Measurements from ENCODE around the gene KIFAP3. TPM values are rescaled to one million over a fixed set of nuclear protein-coding genes. Genes with fewer than 3 reads are reported as not detected.
"Not testable (repeated sequence)": the region's sequence is repeated elsewhere in the genome, so short reads cannot be mapped to it uniquely, and the experiment has no call there.

Gene KIFAP3
- total RNA-seq, 4 donors from 2014 or later, result 25.2 to 49.2 (median 40.0) TPM

DNA sequence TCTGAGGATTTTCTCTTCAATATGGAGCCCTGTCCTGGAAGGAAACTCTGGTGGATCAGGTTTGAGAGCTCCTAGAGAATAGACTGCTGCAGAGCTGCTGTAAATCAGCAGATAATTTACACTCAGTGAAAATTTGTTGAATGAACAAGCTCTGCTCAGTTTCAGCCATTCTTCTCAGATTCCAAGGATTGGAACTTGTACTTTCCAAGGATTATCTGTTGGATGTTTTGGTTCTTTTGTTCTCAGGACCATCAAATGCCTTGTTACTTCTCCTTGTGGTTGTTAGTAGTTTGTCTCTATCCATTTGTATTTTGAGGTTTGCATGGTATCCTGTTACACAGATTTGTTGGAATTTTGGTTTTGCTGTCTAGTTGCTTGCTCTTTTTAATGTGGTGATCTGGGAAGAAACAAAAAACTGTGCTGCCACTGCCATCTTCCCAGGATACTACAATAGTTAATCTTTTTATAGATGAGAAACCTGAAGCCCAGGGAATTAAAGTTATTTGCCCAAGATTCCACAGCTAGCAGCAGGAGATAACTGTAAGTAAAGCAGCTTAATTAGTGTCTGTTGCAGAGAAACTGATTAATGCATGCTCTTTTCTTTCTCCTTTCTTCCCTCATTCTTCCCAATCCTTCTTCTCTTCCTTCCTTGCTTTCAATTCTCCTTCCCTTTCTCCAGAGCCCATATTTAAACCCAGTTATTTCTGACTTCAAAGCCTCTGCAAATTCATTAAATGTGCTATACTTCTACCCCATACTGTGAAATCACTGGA, 21.7 kb upstream of the KIFAP3 start:
- DNase-seq (ENCODE audit: low spot score in 2 of 2), result no peak
- Histone ChIP-seq H3K9me3 (peaks cover 0 to 7% (median 0%) of the 10 kb centered on the region in 4 donors), H3K4me1 (peaks cover 0 to 8% (median 0%) of the 10 kb centered on the region in 4 donors), H3K27ac (no peak overlapping the region), H3K27me3 (no peaks in the 10 kb centered on the region), H3K36me3 (no peaks in the 10 kb centered on the region), H3K4me3 (no peak overlapping the region)
- no peak for TF ChIP-seq EP300 (IDR thresholded peaks at IDR 0.05)
- TF ChIP-seq POLR2A (IDR thresholded peaks at IDR 0.05), result no peak
- TF ChIP-seq, protein P1, sequence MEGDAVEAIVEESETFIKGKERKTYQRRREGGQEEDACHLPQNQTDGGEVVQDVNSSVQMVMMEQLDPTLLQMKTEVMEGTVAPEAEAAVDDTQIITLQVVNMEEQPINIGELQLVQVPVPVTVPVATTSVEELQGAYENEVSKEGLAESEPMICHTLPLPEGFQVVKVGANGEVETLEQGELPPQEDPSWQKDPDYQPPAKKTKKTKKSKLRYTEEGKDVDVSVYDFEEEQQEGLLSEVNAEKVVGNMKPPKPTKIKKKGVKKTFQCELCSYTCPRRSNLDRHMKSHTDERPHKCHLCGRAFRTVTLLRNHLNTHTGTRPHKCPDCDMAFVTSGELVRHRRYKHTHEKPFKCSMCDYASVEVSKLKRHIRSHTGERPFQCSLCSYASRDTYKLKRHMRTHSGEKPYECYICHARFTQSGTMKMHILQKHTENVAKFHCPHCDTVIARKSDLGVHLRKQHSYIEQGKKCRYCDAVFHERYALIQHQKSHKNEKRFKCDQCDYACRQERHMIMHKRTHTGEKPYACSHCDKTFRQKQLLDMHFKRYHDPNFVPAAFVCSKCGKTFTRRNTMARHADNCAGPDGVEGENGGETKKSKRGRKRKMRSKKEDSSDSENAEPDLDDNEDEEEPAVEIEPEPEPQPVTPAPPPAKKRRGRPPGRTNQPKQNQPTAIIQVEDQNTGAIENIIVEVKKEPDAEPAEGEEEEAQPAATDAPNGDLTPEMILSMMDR (IDR thresholded peaks at IDR 0.05), result no peak

DNA sequence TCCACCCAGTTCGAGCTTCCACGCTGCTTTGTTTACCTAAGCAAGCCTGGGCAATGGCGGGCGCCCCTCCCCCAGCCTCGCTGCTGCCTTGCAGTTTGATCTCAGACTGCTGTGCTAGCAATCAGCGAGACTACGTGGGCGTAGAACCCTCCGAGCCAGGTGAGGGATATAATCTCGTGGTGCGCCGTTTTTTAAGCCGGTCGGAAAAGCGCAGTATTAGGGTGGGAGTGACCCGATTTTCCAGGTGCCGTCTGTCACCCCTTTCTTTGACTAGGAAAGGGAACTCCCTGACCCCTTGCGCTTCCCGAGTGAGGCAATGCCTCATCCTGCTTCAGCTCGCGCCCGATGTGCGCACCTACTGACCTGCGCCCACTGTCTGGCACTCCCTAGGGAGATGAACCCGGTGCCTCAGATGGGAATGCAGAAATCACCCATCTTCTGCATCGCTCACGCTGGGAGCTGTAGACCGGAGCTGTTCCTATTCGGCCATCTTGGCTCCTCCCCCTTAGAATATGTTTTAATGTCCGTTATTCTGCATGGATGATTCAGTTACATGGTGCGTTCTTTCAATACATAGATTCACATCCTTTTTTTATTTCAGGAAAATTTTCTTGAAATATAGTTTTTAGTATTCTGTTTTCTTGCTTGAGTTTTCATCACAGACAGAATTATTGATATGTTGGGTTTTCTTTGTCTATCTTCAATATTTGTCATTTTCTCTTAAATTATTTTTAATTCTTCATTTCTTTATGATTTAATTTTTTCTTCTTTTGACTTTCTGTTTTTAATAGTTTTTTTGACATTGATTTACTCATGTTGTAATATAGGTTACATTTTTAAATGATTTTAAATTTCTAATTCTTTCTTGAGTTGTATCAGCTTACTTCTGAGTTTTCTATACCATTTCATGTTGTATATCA, 20.5 kb upstream of the KIFAP3 start:
- WGBS, 2 donors, result 92% methylated on average over 26 of the region's 31 CpGs
- H3K4me3 ChIP-seq; H3K4me1 ChIP-seq; H3K27ac ChIP-seq; DNase-seq (ENCODE audit: low spot score in 2 of 2); H3K9me3 ChIP-seq; H3K36me3 ChIP-seq; H3K27me3 ChIP-seq: not testable (repeated sequence)

DNA sequence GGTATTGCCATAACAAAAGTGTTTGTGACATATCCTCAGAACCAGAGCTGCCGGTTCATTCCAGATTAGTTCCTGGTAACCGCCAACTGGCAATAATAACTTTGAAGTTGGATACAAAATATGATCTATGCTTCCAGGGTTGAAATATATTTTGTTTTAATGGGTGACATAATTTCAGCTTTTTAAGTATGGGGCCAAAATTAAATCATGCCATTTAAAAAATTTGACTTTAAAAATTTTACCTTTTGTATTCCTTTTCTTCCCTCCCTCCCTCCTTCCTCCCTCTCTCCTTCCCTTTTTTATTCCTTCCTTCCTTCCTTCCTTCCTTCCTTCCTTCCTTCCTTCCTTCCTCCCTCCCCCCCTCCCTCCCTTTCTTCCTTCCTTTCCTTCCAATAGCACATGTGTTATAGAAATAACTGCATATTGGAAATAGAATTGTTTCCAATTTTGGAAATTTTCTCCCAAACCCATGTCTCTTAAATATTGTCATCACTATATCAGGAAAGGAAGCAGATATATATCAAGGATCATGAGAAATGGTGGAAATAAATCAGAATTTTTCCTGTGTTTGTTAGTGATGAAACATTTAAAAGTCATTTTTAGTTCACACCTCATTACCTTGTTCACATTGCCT, 12.0 kb upstream of the KIFAP3 start:
- no peak for DNase-seq (ENCODE audit: low spot score in 2 of 2)
- H3K9me3 ChIP-seq, result no peaks in the 10 kb centered on the region
- H3K27me3 ChIP-seq, result no peaks in the 10 kb centered on the region
- no peak overlapping the region for H3K27ac ChIP-seq
- WGBS, 2 donors, result 85 to 90% methylated on average over 2 of the region's 2 CpGs
- no peak overlapping the region for H3K4me3 ChIP-seq
- TF ChIP-seq, protein P1 (IDR thresholded peaks at IDR 0.05), result no peak
- TF ChIP-seq EP300 (IDR thresholded peaks at IDR 0.05) (no peak), POLR2A (IDR thresholded peaks at IDR 0.05) (no peak)
- H3K36me3 ChIP-seq, result no peaks in the 10 kb centered on the region
- H3K4me1 ChIP-seq, result no peaks in the 10 kb centered on the region

DNA sequence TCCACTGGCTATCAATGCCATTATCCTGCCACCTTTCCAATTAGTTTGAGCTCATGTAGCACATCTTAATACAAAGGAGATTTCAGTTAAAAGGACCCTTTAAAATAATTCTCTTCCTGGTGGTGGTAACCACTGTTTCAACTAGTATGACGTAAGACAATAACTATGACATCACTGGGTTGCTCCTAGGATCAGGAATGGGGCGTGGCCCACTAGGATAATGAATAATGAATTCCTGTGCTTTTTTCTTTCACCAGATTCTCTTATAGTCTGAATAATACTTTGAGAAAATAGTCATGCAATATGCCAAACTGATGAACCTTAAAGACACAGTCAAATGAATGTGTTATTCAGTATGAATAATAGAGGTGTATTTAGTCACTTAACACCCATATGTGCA, 10.6 kb upstream of the KIFAP3 start:
- Histone ChIP-seq H3K4me1 (no peaks in the 10 kb centered on the region), H3K36me3 (no peaks in the 10 kb centered on the region), H3K27ac (no peak overlapping the region), H3K9me3 (no peaks in the 10 kb centered on the region), H3K27me3 (no peaks in the 10 kb centered on the region), H3K4me3 (no peak overlapping the region)
- 73 to 76% methylated on average over 2 of the region's 2 CpGs for WGBS, 2 donors
- DNase-seq (ENCODE audit: low spot score in 2 of 2), result no peak
- TF ChIP-seq, protein P1 (IDR thresholded peaks at IDR 0.05), result no peak
- TF ChIP-seq POLR2A (IDR thresholded peaks at IDR 0.05) (no peak), EP300 (IDR thresholded peaks at IDR 0.05) (no peak)

DNA sequence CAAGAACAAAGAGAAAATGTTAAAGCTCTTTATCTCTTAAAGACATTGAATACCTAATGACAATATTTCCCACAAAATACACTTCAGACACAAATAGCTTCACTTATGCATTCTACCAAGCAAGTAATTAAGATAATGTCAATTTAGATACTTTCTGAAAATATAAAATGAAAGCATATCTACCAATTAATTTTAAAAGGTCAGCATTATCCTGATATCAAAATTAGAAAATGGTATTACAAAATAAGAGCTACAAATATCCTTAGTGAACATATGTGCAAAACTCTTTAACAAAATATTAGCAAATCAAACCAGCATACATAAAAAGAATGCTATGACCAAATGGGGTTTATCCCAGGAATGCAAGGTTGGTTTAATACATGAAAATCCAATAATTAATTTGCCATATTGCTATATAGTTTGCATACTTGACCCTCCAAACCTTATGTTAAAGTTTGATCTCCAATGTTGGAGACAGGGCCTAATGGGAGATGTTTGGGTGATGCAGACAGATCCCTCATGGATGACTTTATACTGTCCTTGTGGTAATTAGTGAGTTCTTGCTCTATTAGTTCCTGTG, 4.2 kb upstream of the KIFAP3 start:
- H3K4me3 ChIP-seq, result no peak overlapping the region
- no peak overlapping the region for H3K27ac ChIP-seq
- no peak for DNase-seq (ENCODE audit: low spot score in 2 of 2)
- no peaks in the 10 kb centered on the region for H3K36me3 ChIP-seq
- H3K27me3 ChIP-seq, result no peaks in the 10 kb centered on the region
- peaks cover 0 to 8% (median 3%) of the 10 kb centered on the region in 4 donors for H3K4me1 ChIP-seq
- TF ChIP-seq EP300 (IDR thresholded peaks at IDR 0.05) (no peak), POLR2A (IDR thresholded peaks at IDR 0.05) (no peak)
- TF ChIP-seq, protein P1 (IDR thresholded peaks at IDR 0.05), result no peak
- H3K9me3 ChIP-seq, result peaks cover 0 to 10% (median 3%) of the 10 kb centered on the region in 4 donors

All from tibial nerve (tissue), 4 donors.